GM10266 (cell line): Measurements from ENCODE around the gene CPN1.
A peak's percentile ranks its signal among the peaks of the same experiment; 100 is the strongest.
"Not testable (repeated sequence)": the region's sequence is repeated elsewhere in the genome, so short reads cannot be mapped to it uniquely, and the experiment has no call there.

ENCODE experiments used
- DNase-seq: peaks from one replicate; pipeline ENCODE4 v3.0.0; 2012; ENCODE audit errors: extremely low spot score
- TF ChIP-seq, protein P1 (sequence below): IDR thresholded peaks from 2 replicates; pipeline ENCODE4 v1.5.1; 2012; ENCODE audit warnings: mild to moderate bottlenecking, low read depth; ENCODE audit not compliant: control insufficient read depth, insufficient read depth; ENCODE audit errors: missing control alignments

Gene CPN1

DNA sequence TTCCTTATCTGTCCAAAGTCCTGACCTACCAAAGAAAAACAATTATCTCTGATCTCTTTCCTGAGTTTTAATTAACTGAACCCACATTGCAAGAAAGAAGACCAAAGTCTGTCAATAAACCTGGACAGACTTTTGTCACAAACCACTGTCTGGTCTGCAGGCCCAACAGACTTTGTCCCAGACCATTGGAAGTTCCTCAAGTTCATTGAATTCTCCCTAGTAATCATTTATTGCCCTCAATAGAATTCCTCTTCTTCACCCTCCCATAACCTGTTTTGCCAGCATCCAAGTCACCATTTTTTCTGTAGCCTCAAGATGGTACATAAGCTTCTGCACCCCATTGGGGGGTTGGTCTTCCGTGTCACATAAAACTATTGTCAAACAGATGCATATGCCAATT lies 68.0 kb downstream of the CPN1 start:
- no peak for DNase-seq

DNA sequence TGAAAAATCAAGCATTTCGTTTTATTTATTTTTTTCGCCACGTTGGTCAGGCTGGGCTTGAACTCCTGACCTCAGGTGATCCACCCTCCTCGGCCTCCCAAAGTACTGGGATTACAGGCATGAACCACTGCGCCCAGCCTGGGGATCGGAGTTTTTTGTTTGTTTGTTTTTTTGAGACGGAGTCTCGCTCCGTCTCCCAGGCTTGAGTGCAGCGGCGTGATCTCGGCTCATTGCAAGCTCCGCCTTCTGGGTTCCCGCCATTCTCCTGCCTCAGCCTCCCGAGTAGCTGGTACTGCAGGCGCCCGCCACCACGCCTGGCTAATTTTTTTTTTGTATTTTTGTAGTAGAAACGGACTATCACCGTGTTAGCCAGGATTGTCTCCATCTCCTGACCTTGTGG lies 69.8 kb downstream of the CPN1 start:
- not testable (repeated sequence) for DNase-seq

More for the DNA sequence above, 68.0 kb downstream of the CPN1 start:
- TF ChIP-seq, protein P1, sequence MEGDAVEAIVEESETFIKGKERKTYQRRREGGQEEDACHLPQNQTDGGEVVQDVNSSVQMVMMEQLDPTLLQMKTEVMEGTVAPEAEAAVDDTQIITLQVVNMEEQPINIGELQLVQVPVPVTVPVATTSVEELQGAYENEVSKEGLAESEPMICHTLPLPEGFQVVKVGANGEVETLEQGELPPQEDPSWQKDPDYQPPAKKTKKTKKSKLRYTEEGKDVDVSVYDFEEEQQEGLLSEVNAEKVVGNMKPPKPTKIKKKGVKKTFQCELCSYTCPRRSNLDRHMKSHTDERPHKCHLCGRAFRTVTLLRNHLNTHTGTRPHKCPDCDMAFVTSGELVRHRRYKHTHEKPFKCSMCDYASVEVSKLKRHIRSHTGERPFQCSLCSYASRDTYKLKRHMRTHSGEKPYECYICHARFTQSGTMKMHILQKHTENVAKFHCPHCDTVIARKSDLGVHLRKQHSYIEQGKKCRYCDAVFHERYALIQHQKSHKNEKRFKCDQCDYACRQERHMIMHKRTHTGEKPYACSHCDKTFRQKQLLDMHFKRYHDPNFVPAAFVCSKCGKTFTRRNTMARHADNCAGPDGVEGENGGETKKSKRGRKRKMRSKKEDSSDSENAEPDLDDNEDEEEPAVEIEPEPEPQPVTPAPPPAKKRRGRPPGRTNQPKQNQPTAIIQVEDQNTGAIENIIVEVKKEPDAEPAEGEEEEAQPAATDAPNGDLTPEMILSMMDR: no peak

DNA sequence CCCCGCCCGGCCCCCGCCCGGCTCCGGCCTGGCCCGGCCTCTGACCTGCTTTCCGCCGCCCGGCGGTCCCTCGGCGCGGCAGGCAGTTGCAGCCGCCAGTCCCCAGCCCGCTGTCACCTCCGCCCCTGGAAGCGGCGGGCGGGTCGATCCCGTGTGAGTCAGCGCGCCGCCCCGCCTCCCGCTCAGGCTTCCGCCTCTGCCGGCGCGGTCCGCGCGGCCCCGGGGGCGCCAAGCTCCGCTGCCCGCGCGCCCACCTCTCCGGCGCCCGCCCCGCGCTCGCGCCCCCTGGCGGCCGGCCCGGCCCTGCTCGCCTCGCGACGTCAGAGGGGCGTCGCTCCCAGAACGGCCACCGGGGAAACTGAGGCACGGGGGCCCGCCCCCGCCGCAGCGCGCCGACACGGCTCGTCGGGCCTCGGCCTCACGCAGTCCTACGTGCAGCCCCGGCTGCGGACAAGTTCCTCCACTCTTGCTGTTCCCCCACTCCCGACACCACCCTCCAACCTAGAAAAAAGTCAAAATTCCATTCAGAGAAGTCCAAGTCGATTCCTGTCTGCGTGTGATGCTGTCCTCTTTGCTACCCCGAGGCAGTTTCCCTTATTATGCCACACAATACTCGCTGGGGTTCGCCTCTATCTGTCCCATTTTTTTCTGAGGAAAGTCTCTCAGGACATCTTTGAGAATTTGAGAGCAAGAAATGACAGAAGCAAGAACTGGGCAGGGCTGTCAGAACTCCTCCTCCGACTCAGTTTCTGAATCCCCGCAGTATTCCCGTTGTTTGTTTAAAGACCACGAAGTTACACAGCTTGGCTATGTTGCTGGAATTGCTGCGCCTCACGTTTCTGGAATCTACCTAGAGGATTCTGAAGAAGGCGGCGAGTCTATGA lies 71.6 kb downstream of the CPN1 start, which contains the start of gene DNMBP:
Gene DNMBP (minus strand): TSS at position 155 of the 884 bp plus-strand sequence. CDS start 37,823 bp downstream, outside the sequence.
- DNase-seq: peak; percentile 96
- TF ChIP-seq, protein P1: peak; percentile 95

DNA sequence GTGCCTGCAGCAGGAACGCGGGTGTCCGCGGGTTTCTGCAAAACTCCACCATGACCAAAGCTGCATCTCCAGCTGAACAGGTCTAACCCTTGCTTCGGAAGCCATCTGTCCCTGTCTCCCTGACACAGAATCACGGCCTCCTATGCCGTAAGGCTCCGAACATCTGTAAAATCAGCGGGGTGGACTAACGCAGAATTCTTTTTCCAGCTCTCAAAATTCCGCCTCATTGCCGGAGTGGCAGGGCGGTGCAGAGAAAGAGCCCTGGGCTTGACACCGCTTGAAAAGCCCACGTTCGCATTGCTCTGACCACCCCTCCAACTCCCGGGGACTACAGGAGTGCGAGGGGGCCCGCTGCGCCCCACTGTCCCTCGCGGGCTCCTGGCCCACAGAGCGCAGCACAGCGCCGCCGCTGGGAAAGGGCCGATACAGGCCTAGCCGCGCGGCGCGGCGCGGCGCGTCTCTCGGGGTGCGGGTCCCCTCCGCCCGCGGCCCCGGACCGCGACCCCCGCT lies 72.3 kb downstream of the CPN1 start:
- DNase-seq: no peak
- TF ChIP-seq, protein P1: peak; percentile 77

DNA sequence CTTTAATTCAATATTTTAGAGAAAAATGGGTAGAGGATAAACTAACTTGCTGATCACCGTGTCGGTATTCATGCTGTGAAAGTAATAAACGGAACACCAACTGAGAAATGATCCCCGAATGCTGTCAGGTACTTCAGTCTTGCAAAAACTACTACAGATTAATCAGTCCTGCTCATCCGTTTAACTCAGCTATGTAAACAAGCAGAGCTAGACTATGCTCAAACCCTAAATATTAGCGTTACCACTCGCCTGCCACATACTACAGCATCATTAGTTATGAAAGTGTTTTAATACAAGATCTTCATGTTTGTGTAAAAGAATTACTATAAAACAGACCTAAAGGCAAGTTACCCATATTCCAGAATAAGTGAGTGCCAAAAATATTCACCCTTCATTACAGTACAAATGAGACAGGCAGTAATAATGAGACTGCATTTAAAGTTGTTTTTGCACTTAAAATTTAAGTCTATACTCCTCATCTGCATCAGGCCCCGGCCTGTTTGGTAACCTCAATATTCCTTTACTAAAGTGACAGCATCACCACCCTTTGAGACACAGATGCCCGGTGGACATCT lies 72.9 kb downstream of the CPN1 start:
- no peak for DNase-seq
- TF ChIP-seq, protein P1: no peak

DNA sequence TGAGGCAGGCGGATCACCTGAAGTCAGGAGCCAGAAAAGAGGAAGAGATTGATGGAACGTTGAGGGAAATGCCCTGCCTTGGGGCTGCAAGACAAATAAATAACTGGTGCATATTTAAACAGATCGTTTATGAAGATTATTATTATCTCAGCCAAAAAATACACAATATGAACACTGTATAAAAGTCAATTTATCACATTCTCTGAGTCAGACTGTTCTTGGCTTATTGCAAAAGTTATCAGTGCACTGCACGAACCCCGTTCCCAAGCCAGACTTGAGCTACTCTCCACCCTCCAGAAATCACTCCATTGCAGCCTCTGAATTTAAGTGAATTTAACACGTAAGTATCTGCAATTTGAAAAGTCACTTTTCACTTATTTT lies 73.5 kb downstream of the CPN1 start:
- TF ChIP-seq, protein P1: no peak
- DNase-seq: no peak

DNA sequence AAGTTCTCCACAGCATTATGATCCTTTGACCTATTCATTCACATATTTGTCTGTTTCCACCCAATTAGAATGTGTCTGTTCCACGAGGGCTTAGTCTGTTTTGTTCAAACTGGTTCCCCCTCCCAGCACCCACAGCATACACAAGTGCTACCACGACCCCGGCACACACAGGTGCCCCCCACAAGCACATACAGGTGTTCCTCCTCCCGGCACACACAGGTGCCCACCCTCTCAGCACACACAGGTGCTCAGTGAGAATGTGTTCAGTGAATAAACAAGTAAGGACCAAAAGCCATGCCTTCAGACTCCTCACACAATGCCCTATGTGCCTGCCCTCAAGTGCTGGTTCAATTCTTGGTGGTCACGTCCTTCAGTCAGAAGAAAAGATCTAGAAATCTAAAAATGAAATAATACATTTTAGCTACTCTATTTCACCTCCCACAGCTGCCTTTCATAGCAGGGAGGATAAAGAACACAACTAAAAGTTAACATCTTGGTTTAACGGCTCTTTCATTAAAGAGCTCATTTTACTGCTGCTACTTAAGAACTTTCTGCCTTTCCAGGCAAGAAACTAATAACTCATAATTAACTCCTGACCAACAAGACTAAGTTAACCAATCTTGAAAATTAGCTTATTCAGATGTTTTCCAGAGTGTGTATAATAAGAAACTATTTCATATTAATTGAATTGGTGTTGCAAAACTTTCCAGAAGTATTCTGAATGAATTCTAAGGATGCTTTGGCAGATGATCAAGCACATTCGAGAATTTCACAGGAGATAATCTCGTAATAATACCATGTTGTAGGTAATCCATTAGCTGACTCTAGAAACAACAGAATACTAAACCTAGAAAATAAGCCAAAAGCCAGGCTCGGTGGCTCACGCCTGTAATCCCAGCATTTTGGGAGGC lies 74.2 kb downstream of the CPN1 start:
- TF ChIP-seq, protein P1: no peak
- no peak for DNase-seq
